Skeletal muscle satellite cell (primary cell): Measurements from ENCODE around the gene TLR4.

Experiments
- H3K27me3 ChIP-seq: 2 replicates; pipeline ENCODE4 v1.7.0; 2013; ENCODE audit warnings: low read length; ENCODE audit not compliant: control insufficient read depth, insufficient read depth
- H3K36me3 ChIP-seq: 2 replicates; pipeline ENCODE4 v1.7.0; 2013; ENCODE audit warnings: mild to moderate bottlenecking, control low read depth, low read length; ENCODE audit not compliant: insufficient read depth
- H3K4me1 ChIP-seq: 2 replicates; pipeline ENCODE4 v1.7.0; 2013; ENCODE audit warnings: low read length; ENCODE audit not compliant: control insufficient read depth, insufficient read depth
- H3K4me2 ChIP-seq: 2 replicates; pipeline ENCODE4 v1.7.0; 2013; ENCODE audit warnings: mild to moderate bottlenecking, low read length
- H3K4me3 ChIP-seq: 2 replicates; pipeline ENCODE4 v1.7.0; 2013; ENCODE audit warnings: low read length
- H3K9ac ChIP-seq: 2 replicates; pipeline ENCODE4 v1.7.0; 2013; ENCODE audit warnings: mild to moderate bottlenecking, low read depth, low read length, moderate library complexity
- H3K9me3 ChIP-seq: replicated peaks from 2 replicates; pipeline ENCODE4 v1.7.0; 2013; ENCODE audit warnings: mild to moderate bottlenecking, control low read depth, low read length

TLR4 gene

DNA sequence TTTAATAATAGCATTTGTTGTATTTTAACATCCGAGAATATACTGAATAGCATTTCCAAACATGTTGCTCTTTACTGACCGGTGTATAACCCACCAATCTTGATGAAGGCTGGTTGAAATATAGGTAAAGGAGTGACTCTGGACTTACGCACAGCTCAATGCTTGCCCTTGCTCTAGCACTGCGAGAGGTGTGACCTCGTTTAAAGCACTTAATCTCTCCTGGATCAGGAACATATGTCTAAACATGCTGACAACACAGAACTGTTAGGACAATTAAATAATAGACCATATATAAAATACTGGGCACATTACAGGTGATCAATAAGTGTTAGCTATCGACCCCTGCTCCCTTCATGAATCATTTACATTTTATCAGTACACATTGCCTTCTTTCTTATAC is 28.3 kb downstream of the TLR4 start:
- Histone ChIP-seq H3K4me2 (no peak overlapping the region), H3K27me3 (no peaks in the 10 kb centered on the region), H3K4me3 (no peak overlapping the region), H3K9ac (no peak overlapping the region), H3K4me1 (peaks cover 26% of the 10 kb centered on the region), H3K36me3 (no peaks in the 10 kb centered on the region), H3K9me3 (no peaks in the 10 kb centered on the region)

- Histone ChIP-seq H3K4me1 (peaks cover 32% of the 10 kb centered on the region), H3K4me3 (no peak overlapping the region), H3K9me3 (no peaks in the 10 kb centered on the region), H3K9ac (peak overlapping the region; percentile 73), H3K36me3 (no peaks in the 10 kb centered on the region), H3K27me3 (no peaks in the 10 kb centered on the region), H3K4me2 (no peak overlapping the region)
These were observed 29.3 kb downstream of the TLR4 start for GRCh38 chr9:117733465-117733864.

DNA sequence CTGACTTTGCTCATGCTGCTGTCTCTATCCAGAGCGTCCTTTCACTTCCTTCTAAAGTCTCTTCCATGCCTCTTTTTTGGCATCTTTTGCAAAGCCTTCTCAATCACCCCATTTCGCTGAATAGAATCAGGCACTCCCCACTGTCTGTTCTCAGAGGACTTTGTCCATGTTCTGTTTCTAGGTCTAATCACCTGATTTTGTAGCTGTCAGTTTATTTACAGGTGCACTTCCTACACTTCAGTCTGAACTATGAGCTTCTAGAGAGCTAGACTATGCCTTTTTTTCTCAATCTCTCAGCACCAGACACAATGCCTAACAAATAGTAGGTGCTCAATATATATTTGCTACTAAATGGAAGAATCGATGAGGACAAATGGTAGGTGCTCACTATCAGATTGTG is 29.9 kb downstream of the TLR4 start:
- H3K4me1 ChIP-seq, result peaks cover 32% of the 10 kb centered on the region
- H3K4me2 ChIP-seq, result peak overlapping the region; percentile 52

GRCh38 chr9:117734523-117735314 is 30.5 kb downstream of the TLR4 start:
- H3K4me3 ChIP-seq, result peak overlapping the region; percentile 11
- H3K9me3 ChIP-seq, result no peaks in the 10 kb centered on the region
- peak overlapping the region; percentile 75 for H3K9ac ChIP-seq
- H3K27me3 ChIP-seq, result no peaks in the 10 kb centered on the region
- H3K4me2 ChIP-seq, result peak overlapping the region; percentile 52
- no peaks in the 10 kb centered on the region for H3K36me3 ChIP-seq
- H3K4me1 ChIP-seq, result peaks cover 32% of the 10 kb centered on the region

More for the DNA sequence above, 29.9 kb downstream of the TLR4 start:
- no peaks in the 10 kb centered on the region for H3K27me3 ChIP-seq
- no peaks in the 10 kb centered on the region for H3K36me3 ChIP-seq
- H3K9ac ChIP-seq, result peak overlapping the region; percentile 73
- H3K9me3 ChIP-seq, result no peaks in the 10 kb centered on the region
- H3K4me3 ChIP-seq, result no peak overlapping the region

GRCh38 chr9:117737721-117738226 is 33.6 kb downstream of the TLR4 start:
- H3K9ac ChIP-seq, result no peak overlapping the region
- no peaks in the 10 kb centered on the region for H3K36me3 ChIP-seq
- no peaks in the 10 kb centered on the region for H3K9me3 ChIP-seq
- peaks cover 32% of the 10 kb centered on the region for H3K4me1 ChIP-seq
- no peaks in the 10 kb centered on the region for H3K27me3 ChIP-seq
- no peak overlapping the region for H3K4me2 ChIP-seq
- no peak overlapping the region for H3K4me3 ChIP-seq

DNA sequence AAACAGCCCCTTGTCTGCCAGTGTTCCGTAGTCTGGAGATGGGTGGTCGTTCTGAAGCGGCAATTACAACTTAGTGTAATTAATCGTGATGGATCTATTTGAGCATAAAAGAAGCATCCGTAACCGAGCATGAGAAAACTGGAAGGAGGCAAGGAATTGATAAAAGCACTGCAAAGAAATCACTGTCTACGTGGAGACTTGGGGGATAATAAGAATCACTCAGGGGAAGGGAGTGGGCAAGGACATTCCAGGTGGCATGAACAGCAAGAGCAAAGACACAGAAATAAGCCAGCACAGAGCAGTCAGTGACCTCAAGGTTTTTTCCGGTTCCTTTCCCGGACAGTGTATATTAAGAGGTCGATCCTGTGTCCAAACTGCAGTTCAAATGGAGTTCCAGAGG is 35.0 kb downstream of the TLR4 start:
- H3K4me1 ChIP-seq, result peaks cover 20% of the 10 kb centered on the region
- no peak overlapping the region for H3K4me3 ChIP-seq
- H3K36me3 ChIP-seq, result no peaks in the 10 kb centered on the region
- no peaks in the 10 kb centered on the region for H3K27me3 ChIP-seq
- no peak overlapping the region for H3K4me2 ChIP-seq
- H3K9me3 ChIP-seq, result no peaks in the 10 kb centered on the region
- no peak overlapping the region for H3K9ac ChIP-seq

DNA sequence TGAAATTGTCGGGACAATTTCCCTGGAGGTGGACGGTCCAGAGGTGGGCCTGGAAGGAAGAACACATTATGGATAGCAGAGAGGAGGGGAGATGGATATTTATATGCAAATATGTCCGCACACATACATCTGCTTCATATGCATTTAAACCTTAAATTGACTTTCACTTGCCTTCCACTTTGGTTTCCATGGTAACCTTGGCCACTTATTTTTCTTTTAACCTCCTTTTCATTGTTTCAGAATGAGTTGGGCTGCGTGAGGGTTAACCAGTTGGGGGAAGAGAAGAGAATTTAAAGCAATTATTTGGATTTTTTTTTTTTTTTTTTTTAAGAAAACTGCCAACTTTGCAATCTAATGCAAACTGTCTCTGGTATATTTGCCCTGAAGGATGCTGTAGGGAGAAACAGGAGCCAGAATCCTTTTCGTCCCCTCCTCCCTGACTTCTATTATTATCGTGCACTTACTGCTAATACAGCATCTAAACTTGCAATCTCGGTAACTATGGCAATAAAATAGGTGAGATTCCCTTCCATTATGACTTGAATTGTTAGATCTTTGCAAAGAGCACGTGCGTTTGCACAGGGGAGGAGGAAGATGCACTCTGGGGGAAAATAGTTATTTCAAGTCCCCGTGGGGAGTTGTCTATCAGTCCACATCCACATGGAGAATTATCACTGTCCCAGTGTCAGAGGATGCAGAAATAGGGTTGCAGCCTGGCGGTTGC is 35.6 kb downstream of the TLR4 start:
- Histone ChIP-seq H3K27me3 (no peaks in the 10 kb centered on the region), H3K4me1 (peaks cover 15% of the 10 kb centered on the region), H3K4me3 (no peak overlapping the region), H3K9ac (no peak overlapping the region), H3K36me3 (no peaks in the 10 kb centered on the region), H3K4me2 (no peak overlapping the region), H3K9me3 (no peaks in the 10 kb centered on the region)

DNA sequence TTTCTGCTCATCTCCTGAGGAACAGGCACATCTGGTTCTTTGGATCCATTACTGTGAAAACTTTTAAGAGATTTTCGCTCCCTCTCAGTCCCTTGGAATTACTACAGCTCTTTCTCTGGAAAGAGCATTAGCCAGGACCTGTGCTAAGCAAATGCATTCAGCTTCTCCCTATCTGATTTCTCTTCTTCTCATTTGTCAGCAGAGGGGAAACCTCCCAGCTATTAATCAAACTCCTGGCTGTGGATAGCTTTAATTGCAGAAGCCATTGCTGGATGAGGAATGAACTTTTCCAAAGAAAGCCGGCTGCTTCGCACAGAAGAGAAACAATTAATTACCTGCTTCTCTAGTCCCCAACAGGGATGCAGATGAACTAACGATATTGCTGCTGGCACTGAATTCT is 37.9 kb downstream of the TLR4 start:
- H3K4me1 ChIP-seq, result peaks cover 11% of the 10 kb centered on the region
- H3K4me3 ChIP-seq, result no peak overlapping the region
- no peaks in the 10 kb centered on the region for H3K27me3 ChIP-seq
- H3K36me3 ChIP-seq, result no peaks in the 10 kb centered on the region
- H3K4me2 ChIP-seq, result no peak overlapping the region
- H3K9ac ChIP-seq, result no peak overlapping the region
- no peaks in the 10 kb centered on the region for H3K9me3 ChIP-seq

GRCh38 chr9:117744369-117744768 is 40.2 kb downstream of the TLR4 start:
- H3K27me3 ChIP-seq, result no peaks in the 10 kb centered on the region
- H3K36me3 ChIP-seq, result no peaks in the 10 kb centered on the region
- peak overlapping the region; percentile 58 for H3K9ac ChIP-seq
- peak overlapping the region; percentile 91 for H3K4me2 ChIP-seq
- H3K9me3 ChIP-seq, result no peaks in the 10 kb centered on the region
- peak overlapping the region; percentile 66 for H3K4me3 ChIP-seq
- peaks cover 4% of the 10 kb centered on the region for H3K4me1 ChIP-seq

GRCh38 chr9:117744856-117745389 is 40.7 kb downstream of the TLR4 start:
- H3K36me3 ChIP-seq, result no peaks in the 10 kb centered on the region
- H3K4me3 ChIP-seq, result peak overlapping the region; percentile 66
- H3K4me2 ChIP-seq, result peak overlapping the region; percentile 91
- no peaks in the 10 kb centered on the region for H3K27me3 ChIP-seq
- H3K9ac ChIP-seq, result peak overlapping the region; percentile 58
- peaks cover 4% of the 10 kb centered on the region for H3K4me1 ChIP-seq
- no peaks in the 10 kb centered on the region for H3K9me3 ChIP-seq

DNA sequence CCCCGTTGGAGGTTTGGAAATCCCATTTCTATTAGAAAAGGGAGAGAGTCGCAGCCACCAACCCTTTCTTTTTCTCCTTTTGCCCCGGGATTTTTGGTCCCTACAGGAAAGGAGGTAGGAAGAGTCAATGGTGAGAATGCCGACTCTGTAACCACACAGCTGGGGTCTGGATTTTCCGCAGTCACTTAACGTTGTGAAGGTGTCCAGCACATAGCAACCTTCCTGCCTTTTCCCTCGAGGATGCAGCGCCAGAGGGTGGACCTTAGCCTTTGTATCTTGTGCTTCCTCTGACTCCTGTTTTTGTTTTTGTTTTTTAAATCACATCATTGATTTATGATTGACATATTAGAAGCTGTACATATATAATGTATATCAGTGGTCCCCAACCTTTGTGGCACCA is 41.4 kb downstream of the TLR4 start:
- Histone ChIP-seq H3K4me3 (no peak overlapping the region), H3K9me3 (no peaks in the 10 kb centered on the region), H3K4me1 (peaks cover 4% of the 10 kb centered on the region), H3K36me3 (no peaks in the 10 kb centered on the region), H3K27me3 (no peaks in the 10 kb centered on the region), H3K4me2 (peak overlapping the region; percentile 91), H3K9ac (no peak overlapping the region)
